Bronchial epithelial cell (primary cell): Measurements from ENCODE around the gene HSPB3. TPM values are rescaled to one million over a fixed set of nuclear protein-coding genes. Genes with fewer than 3 reads are reported as not detected.
A peak's percentile ranks its signal among the peaks of the same experiment; 100 is the strongest.

Experiments
- DNase-seq: peaks from one replicate; pipeline ENCODE4 v3.0.0-alpha.2; 2010; ENCODE audit warnings: low read depth
- FAIRE-seq: peaks from 2 replicates; lab custom pipeline; 2011; peaks lifted over from hg19 to GRCh38; lab: Jason Lieb, UNC
- H3K27me3 ChIP-seq: 2 replicates; pipeline ENCODE4 v1.5.1; 2011; ENCODE audit warnings: low read length; ENCODE audit not compliant: control insufficient read depth, insufficient read depth
- H3K36me3 ChIP-seq: 2 replicates; pipeline ENCODE4 v1.5.1; 2011; ENCODE audit warnings: low read length; ENCODE audit not compliant: control insufficient read depth, insufficient read depth
- H3K4me3 ChIP-seq: 2 replicates; pipeline ENCODE4 v1.5.1; 2011; ENCODE audit warnings: mild to moderate bottlenecking, low read depth, low read length, control low read depth
- total RNA-seq: library from RNA; depleted of rRNA; stranded (reverse); fragments of >200 nt; gene quantifications from 2 replicates; pipeline ENCODE4 v1.2.1, GENCODE V29; 2014
- TF ChIP-seq, protein P1 (sequence below): IDR thresholded peaks from 2 replicates; pipeline ENCODE4 v1.5.1; 2011; ENCODE audit warnings: mild to moderate bottlenecking, moderate library complexity, low read length, control low read depth, inconsistent platforms; ENCODE audit not compliant: insufficient read depth, severe bottlenecking

HSPB3 gene
- total RNA-seq, 1 donor from 2014 or later = not detected

DNA sequence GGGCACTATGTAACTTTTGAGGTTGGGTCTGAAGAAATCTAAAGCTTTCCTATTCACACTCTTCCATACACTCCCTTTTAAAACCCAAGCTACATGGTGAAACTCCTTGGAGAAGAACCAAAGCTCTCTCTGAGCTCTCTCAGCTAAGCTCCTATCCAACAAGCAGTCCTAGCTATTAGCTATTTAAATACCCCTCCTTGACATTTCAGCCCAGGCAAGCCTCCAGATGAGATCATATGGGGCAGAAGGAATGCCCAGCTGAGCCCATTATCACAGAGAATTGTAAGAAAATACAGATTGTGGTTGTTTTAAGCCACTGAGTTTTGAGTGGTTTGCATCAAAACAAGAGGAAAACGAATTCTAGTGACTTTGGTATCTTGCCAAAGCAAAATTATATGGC lies 15.2 kb downstream of the HSPB3 start:
- no peaks in the 10 kb centered on the region for H3K36me3 ChIP-seq
- no peak overlapping the region for H3K4me3 ChIP-seq
- TF ChIP-seq, protein P1, sequence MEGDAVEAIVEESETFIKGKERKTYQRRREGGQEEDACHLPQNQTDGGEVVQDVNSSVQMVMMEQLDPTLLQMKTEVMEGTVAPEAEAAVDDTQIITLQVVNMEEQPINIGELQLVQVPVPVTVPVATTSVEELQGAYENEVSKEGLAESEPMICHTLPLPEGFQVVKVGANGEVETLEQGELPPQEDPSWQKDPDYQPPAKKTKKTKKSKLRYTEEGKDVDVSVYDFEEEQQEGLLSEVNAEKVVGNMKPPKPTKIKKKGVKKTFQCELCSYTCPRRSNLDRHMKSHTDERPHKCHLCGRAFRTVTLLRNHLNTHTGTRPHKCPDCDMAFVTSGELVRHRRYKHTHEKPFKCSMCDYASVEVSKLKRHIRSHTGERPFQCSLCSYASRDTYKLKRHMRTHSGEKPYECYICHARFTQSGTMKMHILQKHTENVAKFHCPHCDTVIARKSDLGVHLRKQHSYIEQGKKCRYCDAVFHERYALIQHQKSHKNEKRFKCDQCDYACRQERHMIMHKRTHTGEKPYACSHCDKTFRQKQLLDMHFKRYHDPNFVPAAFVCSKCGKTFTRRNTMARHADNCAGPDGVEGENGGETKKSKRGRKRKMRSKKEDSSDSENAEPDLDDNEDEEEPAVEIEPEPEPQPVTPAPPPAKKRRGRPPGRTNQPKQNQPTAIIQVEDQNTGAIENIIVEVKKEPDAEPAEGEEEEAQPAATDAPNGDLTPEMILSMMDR = no peak
- FAIRE-seq (peak; percentile 36), DNase-seq (no peak)
- H3K27me3 ChIP-seq = peaks cover 2% of the 10 kb centered on the region

DNA sequence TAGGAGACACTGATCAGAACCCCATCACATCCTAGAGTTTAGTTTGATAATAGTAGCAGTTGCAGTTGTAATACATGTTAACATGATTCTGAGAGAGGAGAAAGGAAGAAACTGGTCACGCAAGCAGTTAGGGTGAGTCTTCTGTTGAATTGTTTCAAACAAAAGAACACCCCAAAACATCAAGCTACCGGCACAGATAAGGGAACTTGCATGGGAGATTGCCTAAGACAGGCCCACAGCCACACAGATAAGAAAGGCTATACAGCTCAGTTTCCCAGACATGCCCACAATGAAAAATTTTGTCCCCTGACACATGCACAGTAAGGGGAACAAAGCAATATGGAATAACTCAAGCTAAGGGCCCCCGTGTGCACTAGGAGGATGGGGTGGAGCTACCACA lies 15.9 kb downstream of the HSPB3 start:
- DNase-seq = no peak
- H3K4me3 ChIP-seq = no peak overlapping the region
- peaks cover 2% of the 10 kb centered on the region for H3K27me3 ChIP-seq
- TF ChIP-seq, protein P1 = no peak
- no peak for FAIRE-seq
- H3K36me3 ChIP-seq = no peaks in the 10 kb centered on the region

DNA sequence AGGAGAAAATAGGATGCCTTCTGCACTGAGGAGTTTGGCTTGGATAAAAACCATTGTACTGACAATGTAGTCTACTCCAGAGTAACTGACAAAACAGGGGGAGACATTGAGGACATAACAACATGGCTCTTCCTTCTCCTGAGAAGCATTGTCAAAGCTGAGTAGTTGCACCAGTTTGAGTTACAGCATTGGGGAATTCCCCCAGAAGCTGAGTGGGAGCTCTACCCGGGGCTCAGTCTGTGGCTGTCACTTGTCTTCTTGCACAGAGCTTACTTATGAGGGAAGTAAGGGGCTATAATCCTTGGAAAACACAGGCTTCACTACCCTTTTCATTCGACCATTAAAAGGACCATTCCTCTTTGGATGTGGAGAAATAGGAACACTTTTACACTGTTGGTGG lies 21.2 kb downstream of the HSPB3 start:
- peak; percentile 82 for FAIRE-seq
- Histone ChIP-seq H3K4me3 (no peak overlapping the region), H3K36me3 (no peaks in the 10 kb centered on the region), H3K27me3 (no peaks in the 10 kb centered on the region)
- TF ChIP-seq, protein P1 = no peak
- DNase-seq = no peak

DNA sequence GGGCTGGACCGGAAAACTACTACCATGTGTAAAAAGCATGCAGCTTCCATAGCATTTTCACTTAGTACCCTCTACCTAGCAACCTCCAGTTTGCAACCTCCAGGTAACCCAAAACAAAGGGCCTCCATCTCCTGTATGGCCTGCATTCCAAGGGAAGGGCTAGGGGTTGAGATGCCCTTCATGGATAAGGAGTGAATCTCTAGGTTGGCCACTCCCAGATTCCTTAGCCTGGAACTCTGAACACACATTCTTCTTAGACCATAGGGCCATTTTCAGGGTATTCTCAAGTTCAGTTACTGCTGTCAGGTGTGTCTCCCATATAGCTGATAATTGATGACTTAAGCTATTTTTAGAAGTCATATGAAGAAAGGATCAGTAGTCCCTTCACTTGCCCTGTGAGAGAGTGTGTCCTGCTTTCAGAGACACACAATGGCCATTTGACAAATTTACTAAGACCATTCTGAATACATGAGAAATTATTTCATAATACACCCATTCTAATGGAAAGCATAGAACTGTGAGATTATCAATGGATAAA lies 22.5 kb downstream of the HSPB3 start:
- H3K27me3 ChIP-seq = no peaks in the 10 kb centered on the region
- DNase-seq = no peak
- FAIRE-seq = no peak
- no peak overlapping the region for H3K4me3 ChIP-seq
- TF ChIP-seq, protein P1 = no peak
- no peaks in the 10 kb centered on the region for H3K36me3 ChIP-seq

DNA sequence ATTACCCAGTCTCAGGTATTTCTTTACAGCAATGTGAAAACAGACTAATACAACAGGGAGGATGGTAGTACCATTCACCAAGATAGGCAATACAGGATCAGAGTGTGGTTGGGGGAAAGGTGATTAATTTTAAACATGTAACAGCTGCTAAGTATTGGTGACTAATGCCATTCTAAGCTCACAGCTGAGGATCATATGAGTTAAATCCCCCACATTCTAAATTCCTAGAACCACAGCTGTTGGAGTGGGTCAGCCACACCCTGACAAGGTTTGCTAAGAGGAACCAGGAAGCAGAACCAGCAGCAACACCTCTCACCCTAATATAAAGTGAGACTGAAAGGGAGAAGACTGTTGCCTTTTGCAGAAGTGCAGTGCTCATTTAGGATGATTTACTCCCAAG lies 24.8 kb downstream of the HSPB3 start:
- no peak for FAIRE-seq
- Histone ChIP-seq H3K4me3 (no peak overlapping the region), H3K27me3 (no peaks in the 10 kb centered on the region), H3K36me3 (no peaks in the 10 kb centered on the region)
- TF ChIP-seq, protein P1 = no peak
- peak; percentile 59 for DNase-seq
